AG08395 (cell line): Measurements from ENCODE around the gene ARHGEF33.

Experiments used
- DNase-seq: peaks from one replicate; pipeline ENCODE4 v3.0.0; 2012; ENCODE audit warnings: mixed read lengths, low spot score

ARHGEF33 gene

DNA sequence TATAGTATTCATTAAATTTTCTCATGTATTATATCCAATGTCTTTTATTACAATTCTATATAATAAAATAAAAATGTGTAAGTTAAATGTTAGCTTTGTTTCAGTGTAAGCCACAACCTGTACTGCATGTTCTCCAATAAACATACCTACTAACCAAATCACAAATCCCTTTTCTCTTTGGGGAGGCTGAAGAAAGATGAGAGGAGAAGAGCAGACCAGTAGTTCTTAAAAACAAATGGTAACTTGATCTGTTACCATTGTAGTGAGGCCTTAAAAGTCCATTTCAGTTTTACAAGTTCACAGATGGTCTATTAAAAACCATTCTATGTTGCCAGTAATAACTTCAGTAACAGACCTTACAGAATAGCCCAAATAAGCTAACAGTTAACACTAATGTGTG lies 130.7 kb downstream of the ARHGEF33 start:
- no peak for DNase-seq

DNA sequence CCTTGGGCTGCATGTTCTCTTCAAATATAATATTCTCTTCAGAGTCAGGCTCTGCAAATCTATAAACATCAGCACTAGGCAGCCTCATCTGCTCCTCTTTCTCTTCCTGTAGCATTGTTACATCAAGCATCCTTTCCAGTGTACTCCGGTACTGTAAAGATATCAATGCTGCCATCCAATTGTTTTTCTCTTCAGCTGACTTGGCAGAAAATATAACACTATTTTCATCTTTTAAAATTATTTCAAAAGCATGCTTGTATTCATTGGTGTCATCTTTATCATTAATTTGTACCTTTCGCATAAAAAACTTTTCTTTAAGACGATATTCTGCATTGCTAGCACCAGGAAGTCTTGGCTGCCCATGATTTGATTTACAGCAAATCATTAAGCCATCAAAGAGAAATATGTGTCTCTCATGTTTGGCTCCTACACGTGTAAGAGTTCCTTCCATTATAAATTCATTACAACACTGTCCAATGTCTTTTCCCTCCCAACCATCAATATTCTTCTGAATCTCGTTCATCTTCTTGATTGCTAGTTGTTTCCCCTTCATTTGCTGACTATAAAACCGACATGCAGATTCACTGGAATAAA lies 133.1 kb downstream of the ARHGEF33 start:
- no peak for DNase-seq

DNA sequence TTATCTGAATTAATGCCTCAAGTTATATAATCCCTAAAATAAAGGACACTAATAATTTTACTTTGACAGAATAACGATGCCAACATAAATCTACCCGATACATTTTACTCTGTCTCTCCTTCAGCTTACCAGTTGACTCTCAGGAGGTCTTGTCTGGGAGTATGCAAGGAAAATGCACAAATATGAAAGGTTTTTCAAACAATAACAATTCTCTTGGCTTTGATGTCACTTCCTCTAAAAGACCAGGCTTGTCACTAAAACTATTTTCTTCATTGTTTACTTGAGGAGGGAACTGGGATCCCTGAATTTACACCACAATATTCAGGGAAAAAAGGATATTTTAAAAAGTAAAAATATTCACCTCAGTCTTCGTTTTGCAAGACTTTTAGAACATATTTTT lies 134.0 kb downstream of the ARHGEF33 start:
- DNase-seq: no peak

DNA sequence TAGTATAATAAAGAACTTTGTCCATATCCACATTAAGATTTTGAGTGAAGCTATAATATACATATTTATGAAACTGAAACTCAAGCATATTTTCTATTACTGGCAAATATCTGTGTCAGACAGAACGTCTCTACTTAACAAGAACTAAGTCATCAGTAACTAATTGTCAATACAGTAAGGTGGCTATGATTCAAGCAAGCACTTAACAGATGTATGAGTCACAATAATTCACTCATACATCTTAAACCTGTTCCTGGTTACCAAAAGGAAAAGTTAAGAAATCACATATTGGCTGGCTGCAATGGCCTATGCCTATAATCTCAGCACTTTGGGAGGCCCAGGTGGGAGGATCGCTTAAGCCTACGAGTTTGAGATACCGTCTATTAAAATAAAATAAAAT lies 135.2 kb downstream of the ARHGEF33 start:
- no peak for DNase-seq
